ENCODE measurements around the gene GATAD1. TPM values are rescaled to one million over a fixed set of nuclear protein-coding genes. Genes with fewer than 3 reads are reported as not detected.

The GATAD1 gene
- total and polyA plus RNA-seq, 2 of the 8 experiments (the other 6 are each of a cell fraction or from before 2014, with no cell fraction given), result 17.1 to 34.7 TPM

GRCh38 chr7:92478095-92478494, 30.8 kb downstream of the GATAD1 start:
- Histone ChIP-seq H3K4me2 (ENCODE audit: insufficient read depth in 1 of 2, low read depth in 2 of 2, low read length in 2 of 2) (no peak overlapping the region), H2AK5ac (ENCODE audit: low read depth, low read length) (no peak overlapping the region), H2BK120ac (replicated peaks; ENCODE audit: low read depth, low read length) (no peak overlapping the region), H3K9ac (replicated peaks in 1 of 4; ENCODE audit: extremely low read depth in 1 of 4, low read depth in 3 of 4, low read length in 3 of 4) (no peak overlapping the region), H3K14ac (ENCODE audit: insufficient read length) (no peak overlapping the region), H3K79me1 (ENCODE audit: low read depth, low read length) (no peaks in the 10 kb centered on the region), H4K5ac (ENCODE audit: insufficient read length, low read depth, low read length) (no peak overlapping the region), H3K4ac (replicated peaks; ENCODE audit: insufficient read length, low read depth, low read length) (no peak overlapping the region), H2BK5ac (ENCODE audit: low read depth, low read length) (no peak overlapping the region), H4K20me1 (replicated peaks in 1 of 2; ENCODE audit: control insufficient read depth in 1 of 2, insufficient read depth in 2 of 2, low read length in 2 of 2) (no peaks in the 10 kb centered on the region), H3K4me3 (ENCODE audit: extremely low read depth in 1 of 4, insufficient read depth in 2 of 4, low read depth in 3 of 4, low read length in 4 of 4) (no peak overlapping the region), H3K23ac (ENCODE audit: insufficient read length) (no peak overlapping the region), H3K27me3 (replicated peaks in 1 of 4; ENCODE audit: control insufficient read depth in 3 of 4, extremely low read depth in 1 of 4, insufficient read depth in 3 of 4, low read length in 3 of 4) (no peaks in the 10 kb centered on the region), H2BK12ac (ENCODE audit: low read depth, low read length) (no peak overlapping the region), H3K4me1 (replicated peaks in 1 of 4; ENCODE audit: control insufficient read depth in 3 of 4, insufficient read depth in 4 of 4, low read length in 3 of 4) (peaks cover 0 to 4% (median 0%) of the 10 kb centered on the region in 4 experiments; a peak in 1 of 7 replicates), H3K56ac (replicated peaks; ENCODE audit: insufficient read length, low read depth, low read length) (no peak overlapping the region), H4K91ac (replicated peaks; ENCODE audit: insufficient read length, low read length) (no peak overlapping the region), H3K36me3 (ENCODE audit: control insufficient read depth in 2 of 4, insufficient read depth in 4 of 4, low read length in 3 of 4) (no peaks in the 10 kb centered on the region), H3K79me2 (ENCODE audit: control insufficient read depth in 1 of 2, insufficient read depth in 2 of 2, low read length in 2 of 2) (no peaks in the 10 kb centered on the region), H4K8ac (ENCODE audit: extremely low read depth, insufficient read depth, low read length) (no peak overlapping the region), H2AFZ (ENCODE audit: low read length) (no peak overlapping the region), H3K18ac (ENCODE audit: extremely low read depth, low read length) (no peak overlapping the region; the same call in 1 of the 2 replicates), H3K23me2 (ENCODE audit: low read depth, low read length) (no peaks in the 10 kb centered on the region), H2BK15ac (ENCODE audit: low read length) (no peak overlapping the region), H2BK20ac (ENCODE audit: low read length) (0 out of 2 replicates have a peak overlapping the region, but pooled peaks have one; percentile 32), H3K9me3 (ENCODE audit: insufficient read depth in 2 of 2, low read depth in 1 of 2, low read length in 1 of 2) (no peaks in the 10 kb centered on the region), H3K27ac (ENCODE audit: low read depth, low read length) (no peak overlapping the region)
- FAIRE-seq (no peak), DNase-seq (ENCODE audit: low read depth in 1 of 2, low spot score in 2 of 2) (no peak)
- 93% methylated on average over 9 of the region's 9 CpGs; no CpG with 5 or more reads in 1 of the 2 experiments for WGBS, 2 experiments (ENCODE audit: extremely low coverage in 1 of 2, insufficient coverage in 1 of 2, insufficient read length in 1 of 2, insufficient replicate concordance in 2 of 2, low coverage in 1 of 2, low lambda C conversion rate in 2 of 2, missing lambda C conversion rate in 1 of 2)
- POLR2A ChIA-PET (ENCODE audit: partially characterized antibody), result interaction anchor here (1.4 kb wide), 1 partner anchor 10 kb away, joined by 4 read pairs; no protein-coding TSS in a partner anchor
- no peak for TF ChIP-seq BRCA1 (IDR thresholded peaks at IDR 0.05; ENCODE audit: low read depth, low read length)
- no peak for TF ChIP-seq CEBPB (IDR thresholded peaks at IDR 0.05; ENCODE audit: low read depth, low read length)
- no peak for TF ChIP-seq ATF2 (IDR thresholded peaks at IDR 0.05; ENCODE audit: low read length)
- no peak for TF ChIP-seq RAD21 (IDR thresholded peaks at IDR 0.05 in 1 of 2, conservative IDR thresholded peaks at IDR 0.05 in 1 of 2; ENCODE audit: low read depth in 2 of 2, low read length in 2 of 2)
- no peak for TF ChIP-seq MAX (IDR thresholded peaks at IDR 0.05)
- TF ChIP-seq CBX5 (IDR thresholded peaks at IDR 0.05; ENCODE audit: low read depth, low read length), result no peak
- TF ChIP-seq YY1 (IDR thresholded peaks at IDR 0.05; ENCODE audit: low read depth, low read length), result no peak
- TF ChIP-seq SP2 (IDR thresholded peaks at IDR 0.05; ENCODE audit: low read length), result no peak
- TF ChIP-seq BCL11A (IDR thresholded peaks at IDR 0.05; ENCODE audit: low read depth in 2 of 2, low read length in 2 of 2), result no peak
- CTCF ChIA-PET (ENCODE audit: partially characterized antibody), result interaction anchor here (1.0 to 1.4 kb wide), 4 partner anchors 10 to 299 kb away, joined by 3 to 7 read pairs (median 3); partner anchors contain the start of gene LRRD1
